WTC11 (cell line): ENCODE measurements around the gene SAP130.

Source experiments
- AR ChIP-seq: fragments of 250-450 bp; sonication (Bioruptor Pico); IDR thresholded peaks from 2 replicates; pipeline ENCODE4 v1.9.0; 2021; ENCODE audit warnings: mild to moderate bottlenecking
- CTCF ChIP-seq: fragments of 200-600 bp; IDR thresholded peaks from 2 replicates; pipeline ENCODE4 v1.8.0; 2022; ENCODE audit warnings: antibody characterized with exemption
- ETV6 ChIP-seq: sonication (generic); formaldehyde crosslinking; IDR thresholded peaks from 2 replicates; pipeline ENCODE4 v1.8.1; 2022; ENCODE audit warnings: mild to moderate bottlenecking, missing genetic modification reagents
- NR3C1 ChIP-seq: sonication (generic); formaldehyde crosslinking; conservative IDR thresholded peaks from 2 replicates; pipeline ENCODE4 v1.8.1; 2023; ENCODE audit warnings: low read depth, mild to moderate bottlenecking, missing genetic modification reagents
- TEAD1 ChIP-seq: sonication (generic); formaldehyde crosslinking; IDR thresholded peaks from 2 replicates; pipeline ENCODE4 v1.8.0; 2022; ENCODE audit warnings: mild to moderate bottlenecking, missing genetic modification reagents
- USF1 ChIP-seq: sonication (generic); formaldehyde crosslinking; IDR thresholded peaks from 2 replicates; pipeline ENCODE4 v1.8.0; 2022; ENCODE audit warnings: mild to moderate bottlenecking, missing genetic modification reagents
- ZNF121 ChIP-seq: sonication (generic); formaldehyde crosslinking; IDR thresholded peaks from 2 replicates; pipeline ENCODE4 v1.8.0; 2023; ENCODE audit warnings: missing genetic modification reagents
- ZNF281 ChIP-seq: sonication (generic); formaldehyde crosslinking; IDR thresholded peaks from 2 replicates; pipeline ENCODE4 v1.8.0; 2023; ENCODE audit warnings: mild to moderate bottlenecking, missing genetic modification reagents

GRCh38 chr2:127906206-127906926 lies 121.5 kb downstream of the SAP130 start:
- TF ChIP-seq TEAD1 = no peak
- no peak for TF ChIP-seq USF1 (CRISPR knock-in tag)
- no peak for TF ChIP-seq CTCF
- no peak for TF ChIP-seq ZNF121 (CRISPR knock-in tag)
- no peak for TF ChIP-seq ZNF281 (CRISPR knock-in tag)
- no peak for TF ChIP-seq AR (CRISPR knock-in tag)
- no peak for TF ChIP-seq ETV6 (CRISPR knock-in tag)
- TF ChIP-seq NR3C1 = no peak
